Measurements from ENCODE around the gene CYB561. TPM values are rescaled to one million over a fixed set of nuclear protein-coding genes. Genes with fewer than 3 reads are reported as not detected.
A peak's percentile ranks its signal among the peaks of the same experiment; 100 is the strongest.

The CYB561 gene
- total RNA-seq, 1 donor from 2014 or later: 24.5 TPM

DNA sequence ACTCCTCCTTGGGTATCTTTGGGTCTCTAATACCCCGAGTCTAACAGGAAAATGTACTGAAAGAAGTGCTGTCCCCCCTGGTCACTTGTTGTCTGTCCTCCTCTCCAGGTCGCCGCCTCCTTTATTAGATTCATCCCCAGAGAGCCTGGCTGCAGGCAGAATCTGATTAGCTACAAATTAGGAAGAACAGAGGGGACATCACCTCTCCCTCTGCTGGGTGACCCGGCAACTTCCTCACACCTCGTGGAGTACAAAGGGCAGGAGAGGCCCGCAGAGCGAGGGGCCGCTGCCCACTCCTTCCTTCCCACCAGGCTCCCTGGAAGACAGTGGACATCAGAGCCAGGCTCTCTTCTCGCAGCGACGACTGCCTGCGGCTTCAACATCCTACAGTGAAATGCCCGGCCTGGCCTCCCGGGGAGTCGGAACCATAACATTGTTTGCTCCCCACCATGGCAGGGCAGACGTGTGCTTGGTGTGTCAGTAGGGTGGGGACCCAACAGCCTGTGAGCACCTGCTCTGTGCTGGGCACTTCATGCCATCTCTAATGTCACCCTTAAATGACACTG is 5.3 kb downstream of the CYB561 start:
- peaks cover 5% of the 10 kb centered on the region for H3K36me3 ChIP-seq (ENCODE audit: control insufficient read depth, insufficient read depth, low read length)
- no peak for DNase-seq (ENCODE audit: low read depth)
- H3K27me3 ChIP-seq (ENCODE audit: control insufficient read depth, insufficient read depth, low read length): no peaks in the 10 kb centered on the region
- TF ChIP-seq, protein P1, sequence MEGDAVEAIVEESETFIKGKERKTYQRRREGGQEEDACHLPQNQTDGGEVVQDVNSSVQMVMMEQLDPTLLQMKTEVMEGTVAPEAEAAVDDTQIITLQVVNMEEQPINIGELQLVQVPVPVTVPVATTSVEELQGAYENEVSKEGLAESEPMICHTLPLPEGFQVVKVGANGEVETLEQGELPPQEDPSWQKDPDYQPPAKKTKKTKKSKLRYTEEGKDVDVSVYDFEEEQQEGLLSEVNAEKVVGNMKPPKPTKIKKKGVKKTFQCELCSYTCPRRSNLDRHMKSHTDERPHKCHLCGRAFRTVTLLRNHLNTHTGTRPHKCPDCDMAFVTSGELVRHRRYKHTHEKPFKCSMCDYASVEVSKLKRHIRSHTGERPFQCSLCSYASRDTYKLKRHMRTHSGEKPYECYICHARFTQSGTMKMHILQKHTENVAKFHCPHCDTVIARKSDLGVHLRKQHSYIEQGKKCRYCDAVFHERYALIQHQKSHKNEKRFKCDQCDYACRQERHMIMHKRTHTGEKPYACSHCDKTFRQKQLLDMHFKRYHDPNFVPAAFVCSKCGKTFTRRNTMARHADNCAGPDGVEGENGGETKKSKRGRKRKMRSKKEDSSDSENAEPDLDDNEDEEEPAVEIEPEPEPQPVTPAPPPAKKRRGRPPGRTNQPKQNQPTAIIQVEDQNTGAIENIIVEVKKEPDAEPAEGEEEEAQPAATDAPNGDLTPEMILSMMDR (IDR thresholded peaks at IDR 0.05; ENCODE audit: insufficient read depth, low read length, severe bottlenecking): no peak
- H3K4me3 ChIP-seq (ENCODE audit: low read depth, low read length): no peak overlapping the region
- peak; percentile 93 for FAIRE-seq

DNA sequence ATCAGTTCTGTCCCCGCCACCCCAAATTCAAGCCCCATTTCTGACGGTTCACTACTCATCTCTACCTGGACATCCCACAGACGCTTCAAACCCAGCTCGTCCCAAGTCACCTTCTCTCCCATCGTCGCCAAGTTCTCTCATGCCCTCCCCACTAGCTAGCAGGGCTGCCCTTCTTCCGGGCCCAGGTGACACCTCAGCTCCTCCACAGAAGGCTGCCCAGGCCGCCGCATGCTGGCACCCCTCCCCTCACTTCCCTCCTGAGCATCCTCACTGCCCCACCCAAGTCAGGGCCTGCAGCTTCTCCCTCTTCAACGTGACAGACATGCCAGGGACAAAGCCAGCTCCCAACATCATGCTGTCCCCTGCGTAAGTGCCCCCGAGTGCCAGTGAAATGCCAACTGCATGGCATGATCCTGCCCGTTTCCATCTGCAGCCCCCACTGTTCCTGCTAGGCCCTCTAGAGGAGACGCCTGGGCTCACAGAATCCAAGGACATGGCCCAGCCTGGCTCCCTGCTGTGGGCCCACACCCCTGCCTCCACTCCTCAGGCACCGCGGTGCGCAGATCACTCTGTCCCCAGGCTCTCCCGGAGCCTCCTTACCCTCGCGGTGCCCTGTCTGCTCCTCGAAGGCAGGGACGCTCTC is 5.9 kb downstream of the CYB561 start:
- Histone ChIP-seq H3K27me3 (ENCODE audit: control insufficient read depth, insufficient read depth, low read length) (no peaks in the 10 kb centered on the region), H3K36me3 (ENCODE audit: control insufficient read depth, insufficient read depth, low read length) (peaks cover 5% of the 10 kb centered on the region), H3K4me3 (ENCODE audit: low read depth, low read length) (no peak overlapping the region)
- TF ChIP-seq, protein P1 (IDR thresholded peaks at IDR 0.05; ENCODE audit: insufficient read depth, low read length, severe bottlenecking): no peak
- FAIRE-seq (no peak), DNase-seq (ENCODE audit: low read depth) (no peak)

DNA sequence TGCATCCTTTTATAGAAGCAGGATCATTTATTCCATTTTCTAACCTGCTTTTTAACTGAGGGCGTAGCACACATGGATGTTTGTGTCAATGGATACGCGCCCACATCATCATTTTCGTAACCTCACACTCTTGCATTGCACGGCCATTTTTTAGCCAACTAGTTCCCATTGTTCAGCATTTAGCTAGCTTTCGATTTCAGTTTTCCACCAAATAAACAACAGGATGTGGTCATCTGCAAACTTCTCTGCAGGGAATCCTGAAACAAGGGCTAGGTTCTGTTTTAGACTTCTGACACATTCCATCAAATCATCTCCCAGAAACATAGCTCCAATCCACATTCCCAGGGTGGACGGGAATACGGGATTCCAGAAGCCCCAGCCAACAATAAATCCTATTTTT is 6.4 kb downstream of the CYB561 start:
- Histone ChIP-seq H3K36me3 (ENCODE audit: control insufficient read depth, insufficient read depth, low read length) (peaks cover 5% of the 10 kb centered on the region), H3K4me3 (ENCODE audit: low read depth, low read length) (no peak overlapping the region), H3K27me3 (ENCODE audit: control insufficient read depth, insufficient read depth, low read length) (no peaks in the 10 kb centered on the region)
- TF ChIP-seq, protein P1 (IDR thresholded peaks at IDR 0.05; ENCODE audit: insufficient read depth, low read length, severe bottlenecking): no peak
- no peak for DNase-seq (ENCODE audit: low read depth)
- peak; percentile 7 for FAIRE-seq

DNA sequence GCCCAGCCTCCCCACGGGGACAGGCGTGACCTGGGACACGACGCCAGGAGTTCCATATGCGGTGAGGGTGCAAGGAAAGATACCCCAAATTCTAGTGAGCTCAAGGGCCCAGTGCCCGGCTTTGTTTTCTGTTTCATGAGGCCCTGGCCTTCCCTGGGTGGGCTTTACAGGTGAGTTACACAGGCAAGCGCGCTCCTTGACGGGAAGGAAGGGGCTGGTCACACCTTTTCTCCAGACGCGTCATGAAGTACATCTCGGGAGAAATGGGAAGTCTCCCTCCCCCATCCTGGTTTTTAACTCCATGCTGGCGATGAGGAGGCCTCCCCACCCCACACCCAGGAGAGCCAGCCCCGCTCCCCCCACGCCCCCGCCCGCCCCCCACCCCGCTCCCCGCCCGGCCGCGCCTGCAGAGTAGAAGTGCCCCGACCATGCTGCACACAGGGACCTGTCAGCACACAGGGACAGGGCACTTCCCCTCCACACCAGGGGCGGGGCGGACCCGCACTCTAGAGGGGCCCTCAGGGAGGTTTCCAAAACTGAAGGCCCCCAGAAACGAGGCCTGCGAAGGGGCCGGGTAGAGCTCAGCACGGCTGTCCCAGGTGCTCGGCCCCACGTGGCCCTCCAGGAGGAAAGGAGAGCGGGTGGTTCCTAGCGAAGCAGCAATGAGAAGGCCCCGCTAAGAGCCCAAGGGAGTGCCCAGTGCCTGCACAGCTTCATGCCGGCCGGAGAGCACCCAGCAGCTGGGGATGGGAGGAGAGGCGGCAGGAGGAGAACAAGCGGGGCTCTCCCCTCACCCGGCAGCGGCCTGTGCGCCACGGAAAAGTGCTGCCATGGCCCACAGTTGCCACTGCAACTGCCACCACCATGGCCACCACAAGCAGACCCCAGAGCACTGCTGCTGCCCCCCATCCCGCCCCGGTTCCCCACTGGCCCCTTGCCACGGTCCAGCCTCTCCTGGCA is 7.7 kb downstream of the CYB561 start:
- Histone ChIP-seq H3K36me3 (ENCODE audit: control insufficient read depth, insufficient read depth, low read length) (peaks cover 5% of the 10 kb centered on the region), H3K4me3 (ENCODE audit: low read depth, low read length) (no peak overlapping the region), H3K27me3 (ENCODE audit: control insufficient read depth, insufficient read depth, low read length) (no peaks in the 10 kb centered on the region)
- TF ChIP-seq, protein P1 (IDR thresholded peaks at IDR 0.05; ENCODE audit: insufficient read depth, low read length, severe bottlenecking): no peak
- DNase-seq (ENCODE audit: low read depth) (no peak), FAIRE-seq (no peak)

GRCh38 chr17:63437287-63438091 is 8.6 kb downstream of the CYB561 start:
- Histone ChIP-seq H3K36me3 (ENCODE audit: control insufficient read depth, insufficient read depth, low read length) (peaks cover 5% of the 10 kb centered on the region), H3K4me3 (ENCODE audit: low read depth, low read length) (no peak overlapping the region), H3K27me3 (ENCODE audit: control insufficient read depth, insufficient read depth, low read length) (no peaks in the 10 kb centered on the region)
- FAIRE-seq: no peak
- TF ChIP-seq, protein P1 (IDR thresholded peaks at IDR 0.05; ENCODE audit: insufficient read depth, low read length, severe bottlenecking): no peak
- DNase-seq (ENCODE audit: low read depth): no peak

Measured in bronchial epithelial cell (primary cell).